Embryonic facial prominence (tissue), 1 donor: Measurements from ENCODE around the gene SNX5.

Experiments used
- DNase-seq: peaks from one replicate; pipeline ENCODE4 v3.0.0-alpha.2; 2016; ENCODE audit errors: extremely low spot score

SNX5 gene

GRCh38 chr20:17940224-17940971 lies 28.2 kb downstream of the SNX5 start:
- no peak for DNase-seq

- no peak for DNase-seq
Observed at GRCh38 chr20:17939622-17940223, 28.9 kb downstream of the SNX5 start.

GRCh38 chr20:17938871-17939619 lies 29.5 kb downstream of the SNX5 start:
- peak; percentile 60 for DNase-seq

GRCh38 chr20:17936761-17937732 lies 31.5 kb downstream of the SNX5 start:
- DNase-seq = peak; percentile 51

GRCh38 chr20:17936286-17936760 lies 32.3 kb downstream of the SNX5 start:
- no peak for DNase-seq

- DNase-seq = no peak
Observed at GRCh38 chr20:17935761-17936160, 32.8 kb downstream of the SNX5 start.

- DNase-seq = no peak
Observed at GRCh38 chr20:17935186-17935585, 33.4 kb downstream of the SNX5 start.

GRCh38 chr20:17934141-17934862 lies 34.3 kb downstream of the SNX5 start:
- no peak for DNase-seq

GRCh38 chr20:17933711-17934110 lies 34.9 kb downstream of the SNX5 start:
- no peak for DNase-seq

- DNase-seq = no peak
Observed at GRCh38 chr20:17933121-17933520, 35.5 kb downstream of the SNX5 start.

GRCh38 chr20:17932396-17932795 lies 36.2 kb downstream of the SNX5 start:
- DNase-seq = no peak

- no peak for DNase-seq
Observed at GRCh38 chr20:17931513-17931912, 37.1 kb downstream of the SNX5 start.

- no peak for DNase-seq
Observed at GRCh38 chr20:17928633-17929311, 39.8 kb downstream of the SNX5 start.

GRCh38 chr20:17928211-17928611 lies 40.4 kb downstream of the SNX5 start:
- DNase-seq = no peak

- DNase-seq = no peak
Observed at GRCh38 chr20:17925940-17926300, 42.7 kb downstream of the SNX5 start.

GRCh38 chr20:17925141-17925939 lies 43.3 kb downstream of the SNX5 start:
- DNase-seq = no peak

- no peak for DNase-seq
Observed at GRCh38 chr20:17921774-17922173, 46.8 kb downstream of the SNX5 start.

- DNase-seq = no peak
Observed at GRCh38 chr20:17919149-17919548, 49.4 kb downstream of the SNX5 start.

- DNase-seq = no peak
Observed at GRCh38 chr20:17917832-17918618, 50.6 kb downstream of the SNX5 start.
